Subcutaneous adipose tissue (tissue), 4 donors: ENCODE measurements around the gene PRDX1. TPM values are rescaled to one million over a fixed set of nuclear protein-coding genes. Genes with fewer than 3 reads are reported as not detected.

Source experiments
- total RNA-seq, 4 donors: library from RNA; depleted of rRNA; stranded (reverse); fragments of >200 nt; gene quantifications; one replicate each; pipeline ENCODE4 v1.1.0, GENCODE V29; 2016
- TF ChIP-seq, protein P1 (sequence below): fragments of 450-650 bp; IDR thresholded peaks from one replicate; pipeline ENCODE4 v1.5.1; 2016; ENCODE audit warnings: low read depth, mild to moderate bottlenecking, control low read depth, antibody characterized with exemption, moderate library complexity

PRDX1 gene
- total RNA-seq, 4 donors from 2014 or later, result 159 to 328 (median 216) TPM

DNA sequence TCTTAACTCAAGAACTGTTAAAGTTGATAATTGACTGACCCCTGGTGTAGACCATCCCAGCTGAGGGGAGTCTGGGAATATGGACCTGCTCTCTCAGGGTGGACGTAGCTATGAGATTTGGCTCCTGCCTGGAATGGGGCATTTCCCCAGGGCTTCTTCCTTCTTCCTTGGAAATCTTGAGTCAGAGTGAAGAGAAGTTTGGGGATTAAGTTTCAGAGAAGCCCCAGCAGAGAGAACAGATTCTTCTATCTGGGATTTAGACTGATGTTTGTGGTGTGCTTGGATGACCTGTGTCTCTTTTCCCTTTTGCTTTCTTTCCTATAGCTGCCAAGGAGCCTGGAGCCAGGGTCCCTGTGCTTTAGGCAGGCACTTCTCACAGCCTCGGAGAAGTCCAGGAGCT lies 42.2 kb upstream of the PRDX1 start:
- TF ChIP-seq, protein P1, sequence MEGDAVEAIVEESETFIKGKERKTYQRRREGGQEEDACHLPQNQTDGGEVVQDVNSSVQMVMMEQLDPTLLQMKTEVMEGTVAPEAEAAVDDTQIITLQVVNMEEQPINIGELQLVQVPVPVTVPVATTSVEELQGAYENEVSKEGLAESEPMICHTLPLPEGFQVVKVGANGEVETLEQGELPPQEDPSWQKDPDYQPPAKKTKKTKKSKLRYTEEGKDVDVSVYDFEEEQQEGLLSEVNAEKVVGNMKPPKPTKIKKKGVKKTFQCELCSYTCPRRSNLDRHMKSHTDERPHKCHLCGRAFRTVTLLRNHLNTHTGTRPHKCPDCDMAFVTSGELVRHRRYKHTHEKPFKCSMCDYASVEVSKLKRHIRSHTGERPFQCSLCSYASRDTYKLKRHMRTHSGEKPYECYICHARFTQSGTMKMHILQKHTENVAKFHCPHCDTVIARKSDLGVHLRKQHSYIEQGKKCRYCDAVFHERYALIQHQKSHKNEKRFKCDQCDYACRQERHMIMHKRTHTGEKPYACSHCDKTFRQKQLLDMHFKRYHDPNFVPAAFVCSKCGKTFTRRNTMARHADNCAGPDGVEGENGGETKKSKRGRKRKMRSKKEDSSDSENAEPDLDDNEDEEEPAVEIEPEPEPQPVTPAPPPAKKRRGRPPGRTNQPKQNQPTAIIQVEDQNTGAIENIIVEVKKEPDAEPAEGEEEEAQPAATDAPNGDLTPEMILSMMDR, result no peak

DNA sequence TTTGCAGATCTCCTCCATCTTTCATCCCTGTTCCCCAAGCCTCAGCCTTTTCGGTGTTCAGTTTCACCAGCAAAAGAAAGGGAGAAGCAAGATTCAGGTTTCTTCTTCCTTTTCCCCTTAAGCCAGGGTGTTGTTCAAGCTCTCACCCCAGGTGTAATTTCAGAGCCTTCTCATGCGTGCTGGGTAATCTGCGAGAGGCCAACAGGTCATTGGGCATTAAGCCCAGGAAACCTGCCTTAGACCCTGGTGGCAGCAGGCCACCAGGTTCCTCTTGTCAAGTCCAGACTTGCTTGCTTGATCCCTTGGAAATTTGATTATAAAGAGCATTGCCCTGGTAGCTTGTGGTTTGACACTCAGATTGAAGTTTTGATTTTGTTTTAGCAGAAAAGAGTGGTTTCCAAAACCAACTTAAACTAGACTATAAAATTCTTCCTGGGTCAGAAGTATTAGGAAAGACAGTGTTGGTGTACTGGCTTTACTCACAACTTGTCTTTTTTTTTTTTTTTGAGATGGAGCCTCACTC lies 35.8 kb upstream of the PRDX1 start:
- TF ChIP-seq, protein P1, result no peak

GRCh38 chr1:45554198-45554597 lies 32.5 kb upstream of the PRDX1 start:
- TF ChIP-seq, protein P1, result no peak

- TF ChIP-seq, protein P1, result no peak
These were observed 30.6 kb upstream of the PRDX1 start for GRCh38 chr1:45552331-45552730.

DNA sequence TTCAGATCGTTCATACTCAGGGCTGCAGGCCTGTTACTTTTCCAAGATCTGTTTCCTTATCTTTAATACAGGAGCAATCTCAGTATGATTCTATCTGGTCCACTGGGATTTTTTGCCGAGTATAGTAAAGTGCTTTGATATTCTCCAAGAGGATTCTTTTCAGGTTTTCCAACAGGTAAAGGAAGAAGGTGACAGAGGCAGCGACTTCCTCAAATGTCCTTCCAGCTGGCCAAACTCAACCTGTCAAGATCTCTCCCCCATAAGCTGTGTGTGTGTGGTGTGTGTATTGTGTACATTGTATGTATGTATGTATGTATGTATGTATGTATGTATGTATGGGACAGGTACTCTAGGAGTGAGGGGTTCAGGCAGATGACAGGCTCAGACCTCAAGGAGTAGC lies 30.0 kb upstream of the PRDX1 start:
- TF ChIP-seq, protein P1, result no peak

DNA sequence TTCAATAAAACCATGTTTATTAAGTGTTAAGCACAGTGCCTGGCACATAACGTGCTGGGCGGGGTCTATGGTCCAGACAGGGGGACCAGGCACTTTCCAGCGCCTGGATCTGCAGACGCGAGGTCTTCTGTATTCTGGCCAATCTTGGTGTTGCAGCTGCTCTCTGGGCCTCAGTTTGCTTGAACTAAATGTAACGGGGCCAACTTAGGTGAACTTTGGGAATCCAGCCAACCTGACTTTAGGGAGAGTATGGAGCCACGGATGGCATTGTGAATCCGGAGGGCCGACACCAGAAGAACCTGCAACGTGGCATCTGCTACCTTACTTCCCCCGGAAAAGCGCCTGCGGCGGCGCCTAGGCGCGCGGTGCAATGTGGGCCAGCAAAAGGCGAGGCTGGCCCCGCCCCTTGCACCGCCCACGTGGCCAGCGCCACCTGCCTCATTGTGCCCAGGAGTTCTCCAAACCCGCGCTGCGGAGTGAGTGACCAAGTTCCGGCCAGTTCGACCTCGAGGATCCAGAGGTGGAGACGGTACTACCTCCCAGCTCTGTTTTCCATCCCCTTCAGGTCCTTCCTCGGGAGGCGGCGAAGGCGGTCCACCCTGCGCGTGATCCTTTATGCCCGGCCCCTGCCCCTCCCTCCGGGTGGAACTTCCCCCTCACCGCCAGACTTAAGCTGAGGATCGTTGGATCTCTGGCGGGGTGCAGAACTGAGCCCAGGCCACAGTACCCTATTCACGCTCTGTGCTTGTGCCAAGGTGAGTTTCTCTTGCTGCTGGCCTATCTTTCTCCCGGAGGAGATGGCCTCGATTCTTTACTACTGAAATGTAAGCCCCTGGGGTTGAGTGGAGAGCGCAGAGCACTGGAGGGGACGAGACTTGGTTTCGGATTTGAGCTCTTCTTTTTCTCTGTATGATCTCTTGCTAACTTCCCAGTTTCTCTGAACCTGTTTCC lies 29.0 kb upstream of the PRDX1 start, which contains the start of gene AKR1A1:
AKR1A1 (plus strand) TSS at position 426 of the 951 bp plus-strand sequence. CDS start 10,969 bp downstream, outside the sequence.
- TF ChIP-seq, protein P1, result no peak

DNA sequence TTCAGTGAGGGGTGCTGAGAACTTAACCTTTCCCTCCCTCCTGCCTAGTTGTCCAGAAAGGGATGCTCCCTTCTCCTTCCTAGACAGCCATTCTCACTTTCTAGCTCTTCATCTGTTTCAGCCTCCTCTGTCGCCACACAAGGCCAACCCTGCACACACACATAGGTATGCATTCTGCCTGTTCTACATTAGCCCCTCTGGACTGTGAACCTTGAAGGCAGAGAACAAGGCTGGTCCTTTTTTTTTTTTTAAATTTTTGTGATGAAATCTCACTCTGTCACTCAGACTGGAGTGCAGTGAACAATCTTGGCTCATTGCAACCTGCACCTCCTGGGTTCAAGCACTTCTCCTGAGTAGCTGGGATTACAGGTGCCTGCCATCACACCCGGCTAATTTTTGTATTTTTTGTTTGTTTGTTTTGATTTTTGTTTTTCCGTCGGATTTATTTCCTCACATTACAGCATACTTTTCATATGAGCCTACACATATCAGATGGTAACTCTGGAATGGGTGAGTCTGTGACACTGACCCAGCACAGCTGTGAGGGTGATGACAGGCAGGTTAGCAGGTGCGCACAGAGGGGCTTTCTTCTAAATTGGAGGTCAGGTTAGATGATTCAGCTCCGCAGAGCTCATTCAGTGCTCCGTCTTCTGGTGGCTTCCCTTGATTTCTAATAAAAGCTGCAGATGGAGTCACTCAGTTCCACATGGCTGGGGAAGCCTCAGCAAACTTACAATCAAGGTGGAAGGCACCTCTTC lies 24.0 kb upstream of the PRDX1 start:
- TF ChIP-seq, protein P1, result no peak
